Measurements from ENCODE around the gene TOR4A. TPM values are rescaled to one million over a fixed set of nuclear protein-coding genes. Genes with fewer than 3 reads are reported as not detected.

Gene TOR4A
- total and polyA plus RNA-seq, 2 donors (not counting 1 experiment from before 2014, with no cell fraction given), result 8.3 to 15.3 TPM

- peaks cover 0 to 24% of the 10 kb centered on the region in 2 experiments for H3K36me3 ChIP-seq (replicated peaks in 1 of 2; ENCODE audit: control extremely low read depth in 1 of 2, control insufficient read depth in 1 of 2, extremely low read depth in 1 of 2, insufficient read depth in 2 of 2, low read length in 1 of 2)
- H3K4me2 ChIP-seq (replicated peaks; ENCODE audit: low read depth, low read length, poor library complexity, severe bottlenecking), result peak overlapping the region; percentile 64
- Mint-ChIP-seq H3K27ac (peak overlapping the region; percentile 78), H3K4me1 (peaks cover 30% of the 10 kb centered on the region), H3K27me3 (no peaks in the 10 kb centered on the region), H3K4me3 (peak overlapping the region; percentile 69), H3K9me3 (ENCODE audit: insufficient read depth) (no peaks in the 10 kb centered on the region)
- intact Hi-C loops (cut with micrococcal nuclease), result loop anchor here (2.0 kb wide), 1 partner anchor 15 kb away; the partner anchor contains the start of gene NELFB
- ChIA-PET CTCF (interaction anchor here (0.6 to 1.4 kb wide), 4 partner anchors 10 to 234 kb away, joined by 3 to 6 read pairs (median 3); no protein-coding TSS in a partner anchor), POLR2A (interaction anchor here (0.7 to 1.8 kb wide), 6 partner anchors 11 to 30 kb away, joined by 3 to 6 read pairs (median 4); partner anchors contain the start of gene TUBB4B)
- H3K9me3 ChIP-seq (ENCODE audit: control extremely low read depth in 1 of 3, control insufficient read depth in 2 of 3, insufficient read depth in 1 of 3, low read length in 2 of 3), result no peaks in the 10 kb centered on the region
- H3K79me2 ChIP-seq (ENCODE audit: control insufficient read depth, insufficient read depth, low read length), result peaks cover 38% of the 10 kb centered on the region
- no peaks in the 10 kb centered on the region for H3K27me3 ChIP-seq (replicated peaks in 1 of 4; ENCODE audit: control extremely low read depth in 1 of 4, control insufficient read depth in 3 of 4, insufficient read depth in 4 of 4, low read length in 3 of 4)
- H3K4me3 ChIP-seq (ENCODE audit: control extremely low read depth in 1 of 5, extremely low read depth in 1 of 5, insufficient read depth in 1 of 5, low read depth in 2 of 5, low read length in 4 of 5), result peak overlapping the region in 4 of 5 experiments; percentile 33 to 50 (median 45)
- DNase-seq (peak; percentile 56), ATAC-seq (ENCODE audit: low read depth) (peak; percentile 37)
- 81% methylated on average over 16 of the region's 17 CpGs for WGBS (ENCODE audit: insufficient coverage)
- peak overlapping the region; percentile 53 for H3K9ac ChIP-seq (ENCODE audit: low read length)
- peaks cover 33% of the 10 kb centered on the region for H4K20me1 ChIP-seq (ENCODE audit: control insufficient read depth, insufficient read depth, low read length, poor library complexity, severe bottlenecking)
- H3K4me1 ChIP-seq (ENCODE audit: control insufficient read depth in 2 of 2, insufficient read depth in 2 of 2, low read length in 2 of 2), result peaks cover 12 to 49% of the 10 kb centered on the region in 2 donors
- no peak overlapping the region for H2AFZ ChIP-seq (ENCODE audit: insufficient read depth, low read depth, low read length, poor library complexity, severe bottlenecking)
- peak overlapping the region; percentile 15 to 48 for H3K27ac ChIP-seq (ENCODE audit: low read length in 2 of 2)
- TF ChIP-seq, protein P1, sequence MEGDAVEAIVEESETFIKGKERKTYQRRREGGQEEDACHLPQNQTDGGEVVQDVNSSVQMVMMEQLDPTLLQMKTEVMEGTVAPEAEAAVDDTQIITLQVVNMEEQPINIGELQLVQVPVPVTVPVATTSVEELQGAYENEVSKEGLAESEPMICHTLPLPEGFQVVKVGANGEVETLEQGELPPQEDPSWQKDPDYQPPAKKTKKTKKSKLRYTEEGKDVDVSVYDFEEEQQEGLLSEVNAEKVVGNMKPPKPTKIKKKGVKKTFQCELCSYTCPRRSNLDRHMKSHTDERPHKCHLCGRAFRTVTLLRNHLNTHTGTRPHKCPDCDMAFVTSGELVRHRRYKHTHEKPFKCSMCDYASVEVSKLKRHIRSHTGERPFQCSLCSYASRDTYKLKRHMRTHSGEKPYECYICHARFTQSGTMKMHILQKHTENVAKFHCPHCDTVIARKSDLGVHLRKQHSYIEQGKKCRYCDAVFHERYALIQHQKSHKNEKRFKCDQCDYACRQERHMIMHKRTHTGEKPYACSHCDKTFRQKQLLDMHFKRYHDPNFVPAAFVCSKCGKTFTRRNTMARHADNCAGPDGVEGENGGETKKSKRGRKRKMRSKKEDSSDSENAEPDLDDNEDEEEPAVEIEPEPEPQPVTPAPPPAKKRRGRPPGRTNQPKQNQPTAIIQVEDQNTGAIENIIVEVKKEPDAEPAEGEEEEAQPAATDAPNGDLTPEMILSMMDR (IDR thresholded peaks at IDR 0.05), result no peak
- no peak for TF ChIP-seq EZH2 (IDR thresholded peaks at IDR 0.05; ENCODE audit: borderline replicate concordance, insufficient read depth, low read depth, low read length, poor library complexity, severe bottlenecking)
Observed at GRCh38 chr9:137269231-137269772, 8.2 kb upstream of the TOR4A start.

DNA sequence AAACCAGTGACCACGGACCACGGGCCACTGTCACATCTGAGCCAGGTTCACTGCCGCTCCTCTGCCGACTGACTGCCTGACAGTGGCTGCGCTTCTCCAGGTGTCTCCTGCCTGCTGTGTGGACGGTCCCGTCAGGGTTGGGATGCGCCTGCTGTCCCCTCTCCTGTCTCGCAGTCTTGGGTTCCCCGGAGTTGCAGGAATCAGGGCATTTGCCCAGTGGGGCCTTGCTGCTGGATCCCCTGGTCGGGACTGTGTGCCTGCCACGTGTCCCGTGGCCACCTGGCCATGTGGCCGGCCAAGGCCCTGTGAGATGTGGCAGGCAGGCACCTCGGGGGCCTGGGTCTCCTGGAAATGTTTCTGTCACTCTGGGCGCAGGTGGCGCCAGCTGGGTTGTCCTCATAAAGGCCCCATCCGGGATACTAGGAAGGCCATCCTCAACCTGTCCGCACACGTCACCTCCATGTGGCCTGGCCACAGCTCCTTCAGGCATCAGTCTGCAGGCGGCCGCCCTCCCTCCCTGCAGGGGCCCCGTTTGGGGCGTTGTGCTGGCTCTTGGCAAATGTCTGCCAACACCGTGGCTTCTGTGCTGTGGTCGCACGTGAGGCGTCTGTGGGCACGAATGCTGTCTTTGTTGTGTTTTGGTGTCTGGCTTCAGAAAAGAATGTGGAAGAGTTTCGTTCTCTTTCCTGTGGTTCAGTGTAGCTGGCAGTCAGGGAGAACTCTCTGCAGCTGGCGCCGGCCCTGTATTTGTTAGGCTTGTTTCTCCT lies 6.4 kb upstream of the TOR4A start:
- peak overlapping the region; percentile 78 for H3K27ac Mint-ChIP-seq
- ChIA-PET POLR2A (no interaction called here), CTCF (no interaction called here)
- Histone ChIP-seq H3K4me1 (ENCODE audit: control insufficient read depth in 2 of 2, insufficient read depth in 2 of 2, low read length in 2 of 2) (peaks cover 29 to 67% of the 10 kb centered on the region in 2 donors), H3K9ac (ENCODE audit: low read length) (no peak overlapping the region), H3K4me3 (ENCODE audit: control extremely low read depth in 1 of 5, extremely low read depth in 1 of 5, insufficient read depth in 1 of 5, low read depth in 2 of 5, low read length in 4 of 5) (no peak overlapping the region), H3K4me2 (replicated peaks; ENCODE audit: low read depth, low read length, poor library complexity, severe bottlenecking) (no peak overlapping the region), H3K79me2 (ENCODE audit: control insufficient read depth, insufficient read depth, low read length) (peaks cover 36% of the 10 kb centered on the region), H2AFZ (ENCODE audit: insufficient read depth, low read depth, low read length, poor library complexity, severe bottlenecking) (no peak overlapping the region), H3K27ac (ENCODE audit: low read length in 2 of 2) (no peak overlapping the region), H4K20me1 (ENCODE audit: control insufficient read depth, insufficient read depth, low read length, poor library complexity, severe bottlenecking) (peaks cover 27% of the 10 kb centered on the region), H3K27me3 (replicated peaks in 1 of 4; ENCODE audit: control extremely low read depth in 1 of 4, control insufficient read depth in 3 of 4, insufficient read depth in 4 of 4, low read length in 3 of 4) (no peaks in the 10 kb centered on the region), H3K9me3 (ENCODE audit: control extremely low read depth in 1 of 3, control insufficient read depth in 2 of 3, insufficient read depth in 1 of 3, low read length in 2 of 3) (no peaks in the 10 kb centered on the region), H3K36me3 (replicated peaks in 1 of 2; ENCODE audit: control extremely low read depth in 1 of 2, control insufficient read depth in 1 of 2, extremely low read depth in 1 of 2, insufficient read depth in 2 of 2, low read length in 1 of 2) (peaks cover 0 to 19% of the 10 kb centered on the region in 2 experiments)
- no peak for ATAC-seq (ENCODE audit: low read depth)
- peaks cover 47% of the 10 kb centered on the region for H3K4me1 Mint-ChIP-seq
- no peaks in the 10 kb centered on the region for H3K9me3 Mint-ChIP-seq (ENCODE audit: insufficient read depth)
- no peak for DNase-seq
- intact Hi-C loops (cut with micrococcal nuclease), result no loop called here
- no peak overlapping the region for H3K4me3 Mint-ChIP-seq
- no peaks in the 10 kb centered on the region for H3K27me3 Mint-ChIP-seq
- no peak for TF ChIP-seq EZH2 (IDR thresholded peaks at IDR 0.05; ENCODE audit: borderline replicate concordance, insufficient read depth, low read depth, low read length, poor library complexity, severe bottlenecking)
- TF ChIP-seq, protein P1 (IDR thresholded peaks at IDR 0.05), result no peak
- 57% methylated on average over 31 of the region's 32 CpGs for WGBS (ENCODE audit: insufficient coverage)

Data from B cell (primary cell).